Sigmoid colon (tissue), 4 donors: ENCODE measurements around the gene KRT76.

Experiments used
- CTCF ChIP-seq, 4 experiments: fragments of 450-650 bp in 3 of 4; fragments of 200-600 bp in 1 of 4; IDR thresholded peaks; one replicate each; pipeline ENCODE4 v1.5.1; 2016 to 2019; ENCODE audit warnings: antibody characterized with exemption in 4 of 4, mild to moderate bottlenecking in 3 of 4, moderate library complexity in 2 of 4
- POLR2A ChIP-seq, 2 donors: fragments of 450-650 bp; IDR thresholded peaks; one replicate each; pipeline ENCODE4 v1.6.1; 2016; ENCODE audit warnings: antibody characterized with exemption in 2 of 2, mild to moderate bottlenecking in 2 of 2, moderate library complexity in 2 of 2
- POLR2AphosphoS5 ChIP-seq, 4 donors: sonication (generic); formaldehyde crosslinking; IDR thresholded peaks; one replicate each; pipeline ENCODE4 v1.6.1; 2017; ENCODE audit warnings: antibody characterized with exemption in 4 of 4

GRCh38 chr12:52798003-52798670 lies 21.0 kb upstream of the KRT76 start:
- TF ChIP-seq POLR2AphosphoS5 (IDR thresholded peaks at IDR 0.05): no peak
- TF ChIP-seq POLR2A (IDR thresholded peaks at IDR 0.05): no peak
- TF ChIP-seq CTCF (IDR thresholded peaks at IDR 0.05): no peak
